Mesothelial cell of epicardium (in vitro differentiated cells): ENCODE measurements around the gene SLCO3A1. TPM values are rescaled to one million over a fixed set of nuclear protein-coding genes. Genes with fewer than 3 reads are reported as not detected.

ENCODE experiments used
- DNase-seq, 2 experiments: peaks; one replicate each; pipeline ENCODE4 v3.0.0; 2021; ENCODE audit warnings: low spot score in 2 of 2; ENCODE audit not compliant: unreplicated experiment in 2 of 2
- H3K27ac Mint-ChIP-seq: 2 replicates; pipeline ENCODE4 v1.8.0; 2021; ENCODE audit warnings: mixed read lengths
- H3K27me3 Mint-ChIP-seq: 2 replicates; pipeline ENCODE4 v1.8.0; 2021; ENCODE audit warnings: low read depth, mixed read lengths
- H3K36me3 Mint-ChIP-seq: 2 replicates; pipeline ENCODE4 v1.8.0; 2021; ENCODE audit warnings: mixed read lengths
- H3K4me1 Mint-ChIP-seq: 2 replicates; pipeline ENCODE4 v1.8.0; 2021; ENCODE audit warnings: mixed read lengths
- H3K4me3 Mint-ChIP-seq: 2 replicates; pipeline ENCODE4 v1.8.0; 2021; ENCODE audit warnings: mild to moderate bottlenecking, moderate library complexity, mixed read lengths
- H3K9me3 Mint-ChIP-seq: 2 replicates; pipeline ENCODE4 v1.8.0; 2021; ENCODE audit warnings: mixed read lengths
- CTCF ChIP-seq: fragments of 200-600 bp; sonication (generic); IDR thresholded peaks from one replicate; pipeline ENCODE4 v1.5.0; 2021; ENCODE audit warnings: antibody characterized with exemption; ENCODE audit not compliant: unreplicated experiment
- total RNA-seq: library from RNA; stranded (reverse); gene quantifications from 3 replicates; pipeline ENCODE4 v1.2.1, GENCODE V29; 2021

The SLCO3A1 gene
- total RNA-seq, 1 donor from 2014 or later, result 1.9 TPM

GRCh38 chr15:91949361-91949760 is 95.9 kb downstream of the SLCO3A1 start:
- TF ChIP-seq CTCF, result no peak
- no peaks in the 10 kb centered on the region for H3K36me3 Mint-ChIP-seq
- no peak for DNase-seq
- H3K4me3 Mint-ChIP-seq, result no peak overlapping the region
- H3K9me3 Mint-ChIP-seq, result no peaks in the 10 kb centered on the region
- H3K27ac Mint-ChIP-seq, result no peak overlapping the region
- peaks cover 52% of the 10 kb centered on the region for H3K27me3 Mint-ChIP-seq
- H3K4me1 Mint-ChIP-seq, result peaks cover 10% of the 10 kb centered on the region

- peaks cover 8% of the 10 kb centered on the region for H3K4me1 Mint-ChIP-seq
Observed at GRCh38 chr15:91950054-91950453, 96.5 kb downstream of the SLCO3A1 start.

GRCh38 chr15:91950631-91951329 is 97.3 kb downstream of the SLCO3A1 start:
- Mint-ChIP-seq H3K27me3 (peaks cover 42% of the 10 kb centered on the region), H3K9me3 (no peaks in the 10 kb centered on the region), H3K4me1 (peaks cover 8% of the 10 kb centered on the region), H3K36me3 (no peaks in the 10 kb centered on the region), H3K4me3 (no peak overlapping the region), H3K27ac (no peak overlapping the region)
- no peak for DNase-seq
- TF ChIP-seq CTCF, result no peak

More at GRCh38 chr15:91950054-91950453, 96.5 kb downstream of the SLCO3A1 start:
- Mint-ChIP-seq H3K27me3 (peaks cover 47% of the 10 kb centered on the region), H3K4me3 (no peak overlapping the region), H3K9me3 (no peaks in the 10 kb centered on the region), H3K27ac (no peak overlapping the region), H3K36me3 (no peaks in the 10 kb centered on the region)
- TF ChIP-seq CTCF, result no peak
- DNase-seq, result no peak

- Mint-ChIP-seq H3K27ac (no peak overlapping the region), H3K4me1 (peaks cover 13% of the 10 kb centered on the region), H3K4me3 (no peak overlapping the region), H3K9me3 (no peaks in the 10 kb centered on the region), H3K36me3 (no peaks in the 10 kb centered on the region), H3K27me3 (peaks cover 29% of the 10 kb centered on the region)
- TF ChIP-seq CTCF, result no peak
- no peak for DNase-seq
Observed at GRCh38 chr15:91952216-91952615, 98.7 kb downstream of the SLCO3A1 start.

GRCh38 chr15:91953432-91953831 is 99.9 kb downstream of the SLCO3A1 start:
- H3K27me3 Mint-ChIP-seq, result peaks cover 18% of the 10 kb centered on the region
- H3K36me3 Mint-ChIP-seq, result no peaks in the 10 kb centered on the region
- no peaks in the 10 kb centered on the region for H3K9me3 Mint-ChIP-seq
- H3K27ac Mint-ChIP-seq, result no peak overlapping the region
- peaks cover 6% of the 10 kb centered on the region for H3K4me1 Mint-ChIP-seq
- TF ChIP-seq CTCF, result no peak
- no peak overlapping the region for H3K4me3 Mint-ChIP-seq
- DNase-seq, result no peak
